ENCODE results near the gene KCNC3.

DNA sequence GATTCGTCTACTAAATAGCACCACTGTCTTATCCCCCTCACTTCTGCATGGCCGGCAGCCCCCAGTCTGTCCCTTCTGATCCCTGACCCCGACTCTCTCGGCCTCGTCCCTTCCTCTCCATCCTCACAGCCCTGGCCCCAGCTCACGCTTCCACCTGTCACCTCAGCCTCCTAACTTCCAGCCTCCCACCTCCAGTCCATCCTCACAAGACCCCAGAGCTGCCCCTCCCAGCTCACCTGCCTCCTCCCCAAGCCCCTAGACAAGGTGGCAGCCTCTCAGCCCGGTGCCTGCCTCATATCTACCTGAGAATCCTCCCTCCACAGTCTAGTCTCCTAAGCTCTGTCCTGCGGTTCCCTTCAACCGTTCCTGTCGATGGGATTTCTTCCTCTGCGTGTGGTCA, 10.0 kb downstream of the KCNC3 start:
- TF ChIP-seq EZH2 (IDR thresholded peaks at IDR 0.05; ENCODE audit: borderline replicate concordance, low read length): no peak
- TF ChIP-seq, protein P1, sequence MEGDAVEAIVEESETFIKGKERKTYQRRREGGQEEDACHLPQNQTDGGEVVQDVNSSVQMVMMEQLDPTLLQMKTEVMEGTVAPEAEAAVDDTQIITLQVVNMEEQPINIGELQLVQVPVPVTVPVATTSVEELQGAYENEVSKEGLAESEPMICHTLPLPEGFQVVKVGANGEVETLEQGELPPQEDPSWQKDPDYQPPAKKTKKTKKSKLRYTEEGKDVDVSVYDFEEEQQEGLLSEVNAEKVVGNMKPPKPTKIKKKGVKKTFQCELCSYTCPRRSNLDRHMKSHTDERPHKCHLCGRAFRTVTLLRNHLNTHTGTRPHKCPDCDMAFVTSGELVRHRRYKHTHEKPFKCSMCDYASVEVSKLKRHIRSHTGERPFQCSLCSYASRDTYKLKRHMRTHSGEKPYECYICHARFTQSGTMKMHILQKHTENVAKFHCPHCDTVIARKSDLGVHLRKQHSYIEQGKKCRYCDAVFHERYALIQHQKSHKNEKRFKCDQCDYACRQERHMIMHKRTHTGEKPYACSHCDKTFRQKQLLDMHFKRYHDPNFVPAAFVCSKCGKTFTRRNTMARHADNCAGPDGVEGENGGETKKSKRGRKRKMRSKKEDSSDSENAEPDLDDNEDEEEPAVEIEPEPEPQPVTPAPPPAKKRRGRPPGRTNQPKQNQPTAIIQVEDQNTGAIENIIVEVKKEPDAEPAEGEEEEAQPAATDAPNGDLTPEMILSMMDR (conservative IDR thresholded peaks at IDR 0.05 in 1 of 2, IDR thresholded peaks at IDR 0.05 in 1 of 2; ENCODE audit: extremely low read depth in 1 of 2, insufficient read depth in 1 of 2, low read depth in 1 of 2, low read length in 2 of 2): no peak

All from mammary epithelial cell (primary cell).